Hypothalamus (tissue), 51 donors: ENCODE data around the gene BHLHE23.

Experiments
- DNase-seq, 51 donors: peaks; one replicate each; lab custom pipeline; 2025; lab: John Stamatoyannopoulos, UW

The BHLHE23 gene

GRCh38 chr20:62975812-62976508, 30.8 kb downstream of the BHLHE23 start:
- no peak for DNase-seq

GRCh38 chr20:62975251-62975760, 31.5 kb downstream of the BHLHE23 start:
- no peak for DNase-seq

- no peak for DNase-seq
Observed at GRCh38 chr20:62972845-62973745, 33.7 kb downstream of the BHLHE23 start.

GRCh38 chr20:62971950-62972844, 34.6 kb downstream of the BHLHE23 start:
- DNase-seq, result peak in 49 of 51 donors; percentile 6 to 88 (median 62)

- DNase-seq, result no peak
Observed at GRCh38 chr20:62971211-62971949, 35.4 kb downstream of the BHLHE23 start.

- no peak for DNase-seq
Observed at GRCh38 chr20:62970307-62971210, 36.2 kb downstream of the BHLHE23 start.

GRCh38 chr20:62969939-62970306, 36.8 kb downstream of the BHLHE23 start:
- DNase-seq, result no peak

- no peak for DNase-seq
Observed at GRCh38 chr20:62969179-62969760, 37.5 kb downstream of the BHLHE23 start.

GRCh38 chr20:62968378-62969178, 38.2 kb downstream of the BHLHE23 start:
- no peak for DNase-seq

- no peak for DNase-seq
Observed at GRCh38 chr20:62967628-62968351, 39.0 kb downstream of the BHLHE23 start.

- no peak for DNase-seq
Observed at GRCh38 chr20:62967149-62967501, 39.6 kb downstream of the BHLHE23 start.

- no peak for DNase-seq
Observed at GRCh38 chr20:62966212-62967148, 40.3 kb downstream of the BHLHE23 start.

- DNase-seq, result no peak
Observed at GRCh38 chr20:62965363-62965771, 41.4 kb downstream of the BHLHE23 start.

GRCh38 chr20:62964700-62965099, 42.1 kb downstream of the BHLHE23 start:
- DNase-seq, result no peak

GRCh38 chr20:62963614-62964397, 43.0 kb downstream of the BHLHE23 start:
- DNase-seq, result no peak
